ENCODE results near the gene EIF4H.
"Not testable (repeated sequence)": the region's sequence is repeated elsewhere in the genome, so short reads cannot be mapped to it uniquely, and the experiment has no call there.

Gene EIF4H

GRCh38 chr7:74176555-74176954 is 2.4 kb downstream of the EIF4H start:
- no peak for DNase-seq

GRCh38 chr7:74178632-74179031 is 4.5 kb downstream of the EIF4H start:
- DNase-seq, result no peak

- DNase-seq, result no peak
These were observed 5.9 kb downstream of the EIF4H start for GRCh38 chr7:74179935-74180604.

GRCh38 chr7:74180866-74181265 is 6.7 kb downstream of the EIF4H start:
- no peak for DNase-seq

GRCh38 chr7:74181821-74182220 is 7.7 kb downstream of the EIF4H start:
- no peak for DNase-seq

- no peak for DNase-seq
These were observed 8.4 kb downstream of the EIF4H start for GRCh38 chr7:74182453-74183090.

- no peak for DNase-seq
These were observed 9.0 kb downstream of the EIF4H start for GRCh38 chr7:74183142-74183541.

GRCh38 chr7:74183653-74184450 is 9.7 kb downstream of the EIF4H start:
- no peak for DNase-seq

GRCh38 chr7:74185016-74185415 is 10.9 kb downstream of the EIF4H start:
- DNase-seq, result no peak

- no peak for DNase-seq
These were observed 11.5 kb downstream of the EIF4H start for GRCh38 chr7:74185636-74186035.

- DNase-seq, result no peak
These were observed 13.9 kb downstream of the EIF4H start for GRCh38 chr7:74187915-74188675.

GRCh38 chr7:74190259-74190658 is 16.1 kb downstream of the EIF4H start:
- no peak for DNase-seq

GRCh38 chr7:74191231-74191630 is 17.1 kb downstream of the EIF4H start:
- no peak for DNase-seq

GRCh38 chr7:74193054-74193453 is 18.9 kb downstream of the EIF4H start:
- peak; percentile 34 for DNase-seq

GRCh38 chr7:74193913-74194312 is 19.8 kb downstream of the EIF4H start:
- no peak for DNase-seq

GRCh38 chr7:74194686-74195085 is 20.5 kb downstream of the EIF4H start:
- DNase-seq, result no peak

GRCh38 chr7:74195139-74195860 is 21.1 kb downstream of the EIF4H start:
- DNase-seq, result not testable (repeated sequence)

- DNase-seq, result not testable (repeated sequence)
These were observed 22.0 kb downstream of the EIF4H start for GRCh38 chr7:74195968-74196654.

- no peak for DNase-seq
These were observed 23.4 kb downstream of the EIF4H start for GRCh38 chr7:74197449-74198124.

- no peak for DNase-seq
These were observed 25.6 kb downstream of the EIF4H start for GRCh38 chr7:74199551-74200355.
